Measurements from ENCODE around the gene GPR161. TPM values are rescaled to one million over a fixed set of nuclear protein-coding genes. Genes with fewer than 3 reads are reported as not detected.
A peak's percentile ranks its signal among the peaks of the same experiment; 100 is the strongest.
"Not testable (repeated sequence)": the region's sequence is repeated elsewhere in the genome, so short reads cannot be mapped to it uniquely, and the experiment has no call there.

Gene GPR161
- total RNA-seq, 1 experiment from 2014 or later: 7.2 TPM

- DNase-seq (ENCODE audit: low read depth); in situ Hi-C loops (cut with HindIII; ENCODE audit: low pct_unique_long_range_greater_than_20kb, low sequenced_read_pairs): not testable (repeated sequence)
Observed at GRCh38 chr1:168154707-168155106, 18.0 kb upstream of the GPR161 start.

- in situ Hi-C loops (cut with HindIII; ENCODE audit: low pct_unique_long_range_greater_than_20kb, low sequenced_read_pairs): no loop called here
- no peak for DNase-seq (ENCODE audit: low read depth)
Observed at GRCh38 chr1:168151935-168152334, 15.2 kb upstream of the GPR161 start.

GRCh38 chr1:168150283-168150682, 13.6 kb upstream of the GPR161 start:
- in situ Hi-C loops (cut with HindIII; ENCODE audit: low pct_unique_long_range_greater_than_20kb, low sequenced_read_pairs): no loop called here
- no peak for DNase-seq (ENCODE audit: low read depth)

- no peak for DNase-seq (ENCODE audit: low read depth)
- in situ Hi-C loops (cut with HindIII; ENCODE audit: low pct_unique_long_range_greater_than_20kb, low sequenced_read_pairs): no loop called here
Observed at GRCh38 chr1:168148916-168149315, 12.2 kb upstream of the GPR161 start.

GRCh38 chr1:168146626-168147025, 9.9 kb upstream of the GPR161 start:
- no peak for DNase-seq (ENCODE audit: low read depth)
- in situ Hi-C loops (cut with HindIII; ENCODE audit: low pct_unique_long_range_greater_than_20kb, low sequenced_read_pairs): no loop called here

GRCh38 chr1:168146160-168146539, 9.4 kb upstream of the GPR161 start:
- DNase-seq (ENCODE audit: low read depth): no peak
- in situ Hi-C loops (cut with HindIII; ENCODE audit: low pct_unique_long_range_greater_than_20kb, low sequenced_read_pairs): no loop called here

- peak; percentile 87 for DNase-seq (ENCODE audit: low read depth)
- in situ Hi-C loops (cut with HindIII; ENCODE audit: low pct_unique_long_range_greater_than_20kb, low sequenced_read_pairs): no loop called here
Observed at GRCh38 chr1:168145184-168146159, 8.7 kb upstream of the GPR161 start.

- no peak for DNase-seq (ENCODE audit: low read depth)
- in situ Hi-C loops (cut with HindIII; ENCODE audit: low pct_unique_long_range_greater_than_20kb, low sequenced_read_pairs): no loop called here
Observed at GRCh38 chr1:168141871-168142385, 5.2 kb upstream of the GPR161 start.

- in situ Hi-C loops (cut with HindIII; ENCODE audit: low pct_unique_long_range_greater_than_20kb, low sequenced_read_pairs): no loop called here
- DNase-seq (ENCODE audit: low read depth): no peak
Observed at GRCh38 chr1:168139070-168139469, 2.3 kb upstream of the GPR161 start.

GRCh38 chr1:168138134-168138533, 1.4 kb upstream of the GPR161 start:
- no peak for DNase-seq (ENCODE audit: low read depth)
- in situ Hi-C loops (cut with HindIII; ENCODE audit: low pct_unique_long_range_greater_than_20kb, low sequenced_read_pairs): no loop called here

- in situ Hi-C loops (cut with HindIII; ENCODE audit: low pct_unique_long_range_greater_than_20kb, low sequenced_read_pairs): no loop called here
Observed at GRCh38 chr1:168137515-168137821, 738 bp upstream of the GPR161 start.

GRCh38 chr1:168135921-168136708, 615 bp downstream of the GPR161 start:
- in situ Hi-C loops (cut with HindIII; ENCODE audit: low pct_unique_long_range_greater_than_20kb, low sequenced_read_pairs): no loop called here
- peak; percentile 18 for DNase-seq (ENCODE audit: low read depth)

More at GRCh38 chr1:168137515-168137821, 738 bp upstream of the GPR161 start:
- DNase-seq (ENCODE audit: low read depth): no peak

- in situ Hi-C loops (cut with HindIII; ENCODE audit: low pct_unique_long_range_greater_than_20kb, low sequenced_read_pairs): no loop called here
- DNase-seq (ENCODE audit: low read depth): no peak
Observed at GRCh38 chr1:168135116-168135920, 1.4 kb downstream of the GPR161 start.

- no peak for DNase-seq (ENCODE audit: low read depth)
- in situ Hi-C loops (cut with HindIII; ENCODE audit: low pct_unique_long_range_greater_than_20kb, low sequenced_read_pairs): no loop called here
Observed at GRCh38 chr1:168134642-168135041, 2.1 kb downstream of the GPR161 start.

- in situ Hi-C loops (cut with HindIII; ENCODE audit: low pct_unique_long_range_greater_than_20kb, low sequenced_read_pairs): no loop called here
Observed at GRCh38 chr1:168134132-168134531, 2.6 kb downstream of the GPR161 start.

GRCh38 chr1:168129933-168130332, 6.8 kb downstream of the GPR161 start:
- in situ Hi-C loops (cut with HindIII; ENCODE audit: low pct_unique_long_range_greater_than_20kb, low sequenced_read_pairs): no loop called here
- DNase-seq (ENCODE audit: low read depth): no peak

More at GRCh38 chr1:168134132-168134531, 2.6 kb downstream of the GPR161 start:
- no peak for DNase-seq (ENCODE audit: low read depth)

GRCh38 chr1:168127503-168127902, 9.2 kb downstream of the GPR161 start:
- in situ Hi-C loops (cut with HindIII; ENCODE audit: low pct_unique_long_range_greater_than_20kb, low sequenced_read_pairs): no loop called here
- DNase-seq (ENCODE audit: low read depth): no peak

GRCh38 chr1:168125051-168125450, 11.7 kb downstream of the GPR161 start:
- no peak for DNase-seq (ENCODE audit: low read depth)
- in situ Hi-C loops (cut with HindIII; ENCODE audit: low pct_unique_long_range_greater_than_20kb, low sequenced_read_pairs): no loop called here

Measured in Caki2 (cell line).